ENCODE results near the gene EVI2A. TPM values are rescaled to one million over a fixed set of nuclear protein-coding genes. Genes with fewer than 3 reads are reported as not detected.

EVI2A gene
- total RNA-seq, result 252 TPM
- 147 TPM for polyA plus RNA-seq
- long read RNA-seq, donor 1, transcript EVI2A-203 (2 exons, 1,854 nt), result major isoform, 19 of 20 reads
- long read RNA-seq, donor 1, partial matches to known transcripts, result 0 of 20 reads
- long read RNA-seq, donor 1, other reads (novel, unspliced or antisense), result 0 of 20 reads
- long read RNA-seq, donor 2, result 0 reads
- long read RNA-seq, donor 3, transcript EVI2A-203 (2 exons, 1,854 nt), result major isoform, 189 of 192 reads
- long read RNA-seq, donor 3, partial matches to known transcripts, result 0 of 192 reads
- long read RNA-seq, donor 3, other reads (novel, unspliced or antisense), result 0 of 192 reads
- long read RNA-seq, donor 4, transcript EVI2A-203 (2 exons, 1,854 nt), result major isoform, 41 of 44 reads
- long read RNA-seq, donor 4, partial matches to known transcripts, result 0 of 44 reads
- long read RNA-seq, donor 4, other reads (novel, unspliced or antisense), result 0 of 44 reads
- long read RNA-seq, donor 5, transcript EVI2A-203 (2 exons, 1,854 nt), result major isoform, 213 of 217 reads
- long read RNA-seq, donor 5, partial matches to known transcripts, result 0 of 217 reads
- long read RNA-seq, donor 5, other reads (novel, unspliced or antisense), result 0 of 217 reads
- long read RNA-seq, donor 6, transcript EVI2A-203 (2 exons, 1,854 nt), result major isoform, 74 of 77 reads
- long read RNA-seq, donor 6, partial matches to known transcripts, result 0 of 77 reads
- long read RNA-seq, donor 6, other reads (novel, unspliced or antisense), result 0 of 77 reads
- long read RNA-seq, donor 7, transcript EVI2A-203 (2 exons, 1,854 nt), result major isoform, 125 of 126 reads
- long read RNA-seq, donor 7, partial matches to known transcripts, result 0 of 126 reads
- long read RNA-seq, donor 7, other reads (novel, unspliced or antisense), result 0 of 126 reads
- long read RNA-seq, donor 8, transcript EVI2A-203 (2 exons, 1,854 nt), result major isoform, 35 of 35 reads
- long read RNA-seq, donor 8, partial matches to known transcripts, result 0 of 35 reads
- long read RNA-seq, donor 8, other reads (novel, unspliced or antisense), result 0 of 35 reads
- long read RNA-seq, donor 9, transcript EVI2A-203 (2 exons, 1,854 nt), result major isoform, 86 of 87 reads
- long read RNA-seq, donor 9, partial matches to known transcripts, result 0 of 87 reads
- long read RNA-seq, donor 9, other reads (novel, unspliced or antisense), result 0 of 87 reads
- long read RNA-seq, donor 10, transcript EVI2A-203 (2 exons, 1,854 nt), result major isoform, 103 of 105 reads
- long read RNA-seq, donor 10, partial matches to known transcripts, result 0 of 105 reads
- long read RNA-seq, donor 10, other reads (novel, unspliced or antisense), result 0 of 105 reads

- no peaks in the 10 kb centered on the region for H3K9me3 ChIP-seq (ENCODE audit: control insufficient read depth in 2 of 2, insufficient read depth in 1 of 2, low read length in 1 of 2)
- H3K36me3 ChIP-seq (ENCODE audit: control insufficient read depth in 2 of 2, insufficient read depth in 2 of 2, low read length in 1 of 2), result peaks cover 11 to 14% of the 10 kb centered on the region in 2 donors
- H3K27ac ChIP-seq (ENCODE audit: low read depth in 1 of 2, low read length in 1 of 2), result peak within 1 kb of the TSS; percentile 89 to 93
- WGBS, result 3% methylated on average over 3 of the region's 3 CpGs
- peak in 8 of 9 donors; percentile 76 to 97 (median 90) for DNase-seq (ENCODE audit: low read depth in 6 of 9, low spot score in 9 of 9)
- H3K27me3 ChIP-seq (ENCODE audit: control insufficient read depth in 2 of 2, insufficient read depth in 1 of 2, low read length in 1 of 2), result no peaks in the 10 kb centered on the region
- H3K4me3 ChIP-seq (ENCODE audit: low read length in 2 of 2), result peak within 1 kb of the TSS; percentile 58 to 68
- H3K4me1 ChIP-seq (ENCODE audit: control insufficient read depth in 2 of 2, insufficient read depth in 2 of 2, low read length in 2 of 2), result peaks cover 6 to 10% of the 10 kb centered on the region in 2 donors
Observed at GRCh38 chr17:31321481-31321880, at the start of gene EVI2A. Gene EVI2A (minus strand): TSS chr17:31321622. CDS start chr17:31319013, 2,609 bp downstream.

GRCh38 chr17:31369266-31369665 lies 47.8 kb upstream of the EVI2A start:
- Histone ChIP-seq H3K4me3 (ENCODE audit: low read length in 2 of 2) (no peak overlapping the region), H3K4me1 (ENCODE audit: control insufficient read depth in 2 of 2, insufficient read depth in 2 of 2, low read length in 2 of 2) (no peaks in the 10 kb centered on the region), H3K36me3 (ENCODE audit: control insufficient read depth in 2 of 2, insufficient read depth in 2 of 2, low read length in 1 of 2) (peaks cover 5 to 19% of the 10 kb centered on the region in 2 donors)

GRCh38 chr17:31366088-31366487 lies 44.7 kb upstream of the EVI2A start:
- 99% methylated on average over 4 of the region's 4 CpGs for WGBS
- Histone ChIP-seq H3K9me3 (ENCODE audit: control insufficient read depth in 2 of 2, insufficient read depth in 1 of 2, low read length in 1 of 2) (no peaks in the 10 kb centered on the region), H3K36me3 (ENCODE audit: control insufficient read depth in 2 of 2, insufficient read depth in 2 of 2, low read length in 1 of 2) (peaks cover 0 to 20% of the 10 kb centered on the region in 2 donors), H3K27ac (ENCODE audit: low read depth in 1 of 2, low read length in 1 of 2) (no peak overlapping the region), H3K27me3 (ENCODE audit: control insufficient read depth in 2 of 2, insufficient read depth in 1 of 2, low read length in 1 of 2) (no peaks in the 10 kb centered on the region), H3K4me1 (ENCODE audit: control insufficient read depth in 2 of 2, insufficient read depth in 2 of 2, low read length in 2 of 2) (no peaks in the 10 kb centered on the region), H3K4me3 (ENCODE audit: low read length in 2 of 2) (no peak overlapping the region)
- no peak for DNase-seq (ENCODE audit: low read depth in 6 of 9, low spot score in 9 of 9)

More at GRCh38 chr17:31369266-31369665, 47.8 kb upstream of the EVI2A start:
- Histone ChIP-seq H3K9me3 (ENCODE audit: control insufficient read depth in 2 of 2, insufficient read depth in 1 of 2, low read length in 1 of 2) (no peaks in the 10 kb centered on the region), H3K27ac (ENCODE audit: low read depth in 1 of 2, low read length in 1 of 2) (no peak overlapping the region), H3K27me3 (ENCODE audit: control insufficient read depth in 2 of 2, insufficient read depth in 1 of 2, low read length in 1 of 2) (no peaks in the 10 kb centered on the region)
- DNase-seq (ENCODE audit: low read depth in 6 of 9, low spot score in 9 of 9), result no peak

DNA sequence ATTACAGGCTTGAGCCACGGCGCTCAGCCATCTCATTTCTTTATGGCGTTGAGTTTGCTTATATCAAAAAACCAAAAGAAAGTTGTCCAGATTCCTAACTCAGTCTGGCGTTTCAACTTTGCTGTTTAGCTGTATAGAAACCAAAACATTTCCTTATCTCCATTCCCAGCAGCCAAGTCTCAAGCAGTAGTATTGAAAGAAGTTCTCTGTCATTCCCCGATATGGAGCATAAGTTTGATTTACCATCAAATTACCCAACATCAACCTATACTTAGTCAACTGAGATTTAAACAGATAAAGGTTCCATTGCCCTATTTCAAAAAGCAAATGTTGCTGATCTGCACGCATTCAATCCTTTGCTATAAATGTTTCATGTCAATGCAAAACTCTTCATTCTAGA lies 42.6 kb upstream of the EVI2A start:
- DNase-seq (ENCODE audit: low read depth in 6 of 9, low spot score in 9 of 9), result no peak
- Histone ChIP-seq H3K27me3 (ENCODE audit: control insufficient read depth in 2 of 2, insufficient read depth in 1 of 2, low read length in 1 of 2) (no peaks in the 10 kb centered on the region), H3K27ac (ENCODE audit: low read depth in 1 of 2, low read length in 1 of 2) (no peak overlapping the region), H3K36me3 (ENCODE audit: control insufficient read depth in 2 of 2, insufficient read depth in 2 of 2, low read length in 1 of 2) (peaks cover 3 to 26% of the 10 kb centered on the region in 2 donors), H3K9me3 (ENCODE audit: control insufficient read depth in 2 of 2, insufficient read depth in 1 of 2, low read length in 1 of 2) (no peaks in the 10 kb centered on the region), H3K4me3 (ENCODE audit: low read length in 2 of 2) (no peak overlapping the region), H3K4me1 (ENCODE audit: control insufficient read depth in 2 of 2, insufficient read depth in 2 of 2, low read length in 2 of 2) (no peaks in the 10 kb centered on the region)
- WGBS, result 99% methylated on average over 6 of the region's 6 CpGs

- no peak overlapping the region for H3K4me3 ChIP-seq (ENCODE audit: low read length in 2 of 2)
- no peak overlapping the region for H3K27ac ChIP-seq (ENCODE audit: low read depth in 1 of 2, low read length in 1 of 2)
- no peaks in the 10 kb centered on the region for H3K4me1 ChIP-seq (ENCODE audit: control insufficient read depth in 2 of 2, insufficient read depth in 2 of 2, low read length in 2 of 2)
- peaks cover 14 to 34% of the 10 kb centered on the region in 2 donors for H3K36me3 ChIP-seq (ENCODE audit: control insufficient read depth in 2 of 2, insufficient read depth in 2 of 2, low read length in 1 of 2)
- H3K9me3 ChIP-seq (ENCODE audit: control insufficient read depth in 2 of 2, insufficient read depth in 1 of 2, low read length in 1 of 2), result no peaks in the 10 kb centered on the region
- 97% methylated on average over 3 of the region's 3 CpGs for WGBS
- no peaks in the 10 kb centered on the region for H3K27me3 ChIP-seq (ENCODE audit: control insufficient read depth in 2 of 2, insufficient read depth in 1 of 2, low read length in 1 of 2)
- no peak for DNase-seq (ENCODE audit: low read depth in 6 of 9, low spot score in 9 of 9)
Observed at GRCh38 chr17:31357839-31358394, 36.5 kb upstream of the EVI2A start.

DNA sequence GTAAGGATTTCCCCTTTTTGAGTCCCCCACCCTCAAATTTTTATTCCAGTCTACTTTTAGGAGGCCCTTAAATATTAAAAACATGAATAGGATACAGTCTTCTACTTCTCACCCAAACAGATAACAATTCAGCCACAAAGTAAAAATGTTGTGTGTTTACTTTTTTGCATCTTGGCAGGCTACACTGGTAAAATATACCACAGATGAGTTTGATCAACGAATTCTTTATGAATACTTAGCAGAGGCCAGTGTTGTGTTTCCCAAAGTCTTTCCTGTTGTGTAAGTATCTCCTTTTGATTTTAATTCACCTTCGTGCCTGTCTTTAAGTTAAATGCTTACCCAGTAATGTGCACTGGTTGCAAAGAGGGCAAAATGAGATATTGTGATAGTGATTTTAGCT lies 35.7 kb upstream of the EVI2A start:
- Histone ChIP-seq H3K27ac (ENCODE audit: low read depth in 1 of 2, low read length in 1 of 2) (no peak overlapping the region), H3K4me1 (ENCODE audit: control insufficient read depth in 2 of 2, insufficient read depth in 2 of 2, low read length in 2 of 2) (no peaks in the 10 kb centered on the region), H3K36me3 (ENCODE audit: control insufficient read depth in 2 of 2, insufficient read depth in 2 of 2, low read length in 1 of 2) (peaks cover 16 to 41% of the 10 kb centered on the region in 2 donors), H3K27me3 (ENCODE audit: control insufficient read depth in 2 of 2, insufficient read depth in 1 of 2, low read length in 1 of 2) (no peaks in the 10 kb centered on the region), H3K9me3 (ENCODE audit: control insufficient read depth in 2 of 2, insufficient read depth in 1 of 2, low read length in 1 of 2) (no peaks in the 10 kb centered on the region), H3K4me3 (ENCODE audit: low read length in 2 of 2) (no peak overlapping the region)
- DNase-seq (ENCODE audit: low read depth in 6 of 9, low spot score in 9 of 9), result no peak
- WGBS, result 95% methylated on average over 2 of the region's 2 CpGs

GRCh38 chr17:31355935-31356334 lies 34.5 kb upstream of the EVI2A start:
- no peaks in the 10 kb centered on the region for H3K4me1 ChIP-seq (ENCODE audit: control insufficient read depth in 2 of 2, insufficient read depth in 2 of 2, low read length in 2 of 2)
- peaks cover 24 to 37% of the 10 kb centered on the region in 2 donors for H3K36me3 ChIP-seq (ENCODE audit: control insufficient read depth in 2 of 2, insufficient read depth in 2 of 2, low read length in 1 of 2)
- H3K4me3 ChIP-seq (ENCODE audit: low read length in 2 of 2), result no peak overlapping the region
- WGBS, result 100% methylated on average over 1 of the region's 1 CpG
- H3K9me3 ChIP-seq (ENCODE audit: control insufficient read depth in 2 of 2, insufficient read depth in 1 of 2, low read length in 1 of 2), result no peaks in the 10 kb centered on the region
- H3K27me3 ChIP-seq (ENCODE audit: control insufficient read depth in 2 of 2, insufficient read depth in 1 of 2, low read length in 1 of 2), result no peaks in the 10 kb centered on the region
- H3K27ac ChIP-seq (ENCODE audit: low read depth in 1 of 2, low read length in 1 of 2), result no peak overlapping the region
- DNase-seq (ENCODE audit: low read depth in 6 of 9, low spot score in 9 of 9), result no peak

GRCh38 chr17:31349454-31349853 lies 28.0 kb upstream of the EVI2A start:
- Histone ChIP-seq H3K36me3 (ENCODE audit: control insufficient read depth in 2 of 2, insufficient read depth in 2 of 2, low read length in 1 of 2) (peaks cover 17 to 25% of the 10 kb centered on the region in 2 donors), H3K27ac (ENCODE audit: low read depth in 1 of 2, low read length in 1 of 2) (no peak overlapping the region), H3K4me1 (ENCODE audit: control insufficient read depth in 2 of 2, insufficient read depth in 2 of 2, low read length in 2 of 2) (no peaks in the 10 kb centered on the region), H3K9me3 (ENCODE audit: control insufficient read depth in 2 of 2, insufficient read depth in 1 of 2, low read length in 1 of 2) (no peaks in the 10 kb centered on the region), H3K4me3 (ENCODE audit: low read length in 2 of 2) (no peak overlapping the region), H3K27me3 (ENCODE audit: control insufficient read depth in 2 of 2, insufficient read depth in 1 of 2, low read length in 1 of 2) (no peaks in the 10 kb centered on the region)
- DNase-seq (ENCODE audit: low read depth in 6 of 9, low spot score in 9 of 9), result no peak
